Duodenal mucosa (tissue), 2 donors: ENCODE measurements around the gene RXFP1.
"Not testable (repeated sequence)": the region's sequence is repeated elsewhere in the genome, so short reads cannot be mapped to it uniquely, and the experiment has no call there.

Source experiments
- H3K27ac ChIP-seq: one replicate; pipeline ENCODE4 v1.7.0; 2013; ENCODE audit warnings: low read depth, low read length
- H3K27me3 ChIP-seq, 2 donors: one replicate each; pipeline ENCODE4 v1.7.0; 2013; ENCODE audit warnings: low read length in 2 of 2, control low read depth in 1 of 2; ENCODE audit not compliant: insufficient read depth in 2 of 2, control insufficient read depth in 1 of 2
- H3K36me3 ChIP-seq, 2 donors: one replicate each; pipeline ENCODE4 v1.7.0; 2013; ENCODE audit warnings: low read length in 2 of 2, control low read depth in 1 of 2; ENCODE audit not compliant: insufficient read depth in 2 of 2, control insufficient read depth in 1 of 2
- H3K4me1 ChIP-seq, 2 donors: one replicate each; pipeline ENCODE4 v1.7.0; 2013; ENCODE audit warnings: low read length in 2 of 2, control low read depth in 1 of 2; ENCODE audit not compliant: insufficient read depth in 2 of 2, control insufficient read depth in 1 of 2
- H3K4me3 ChIP-seq, 2 donors: one replicate each; pipeline ENCODE4 v1.7.0; 2013; ENCODE audit warnings: low read length in 2 of 2, low read depth in 1 of 2
- H3K9ac ChIP-seq, 2 donors: one replicate each; pipeline ENCODE4 v1.7.0; 2013; ENCODE audit warnings: low read length in 2 of 2, low read depth in 1 of 2
- H3K9me3 ChIP-seq, 2 donors: one replicate each; pipeline ENCODE4 v1.7.0; 2013; ENCODE audit warnings: low read length in 2 of 2, control low read depth in 1 of 2; ENCODE audit not compliant: control insufficient read depth in 1 of 2

The RXFP1 gene

GRCh38 chr4:158636619-158637018 is 114.9 kb downstream of the RXFP1 start:
- Histone ChIP-seq H3K36me3 (no peaks in the 10 kb centered on the region), H3K27ac (no peak overlapping the region), H3K9ac (no peak overlapping the region), H3K27me3 (no peaks in the 10 kb centered on the region), H3K4me3 (no peak overlapping the region), H3K9me3 (no peaks in the 10 kb centered on the region), H3K4me1 (no peaks in the 10 kb centered on the region)

- H3K4me3 ChIP-seq = no peak overlapping the region
- H3K27ac ChIP-seq = no peak overlapping the region
- H3K36me3 ChIP-seq = no peaks in the 10 kb centered on the region
- no peaks in the 10 kb centered on the region for H3K9me3 ChIP-seq
- H3K9ac ChIP-seq = no peak overlapping the region
- no peaks in the 10 kb centered on the region for H3K27me3 ChIP-seq
- no peaks in the 10 kb centered on the region for H3K4me1 ChIP-seq
These were observed 122.7 kb downstream of the RXFP1 start for GRCh38 chr4:158644356-158644755.

- Histone ChIP-seq H3K27me3 (no peaks in the 10 kb centered on the region), H3K9ac (no peak overlapping the region), H3K36me3 (no peaks in the 10 kb centered on the region), H3K4me3 (no peak overlapping the region), H3K9me3 (no peaks in the 10 kb centered on the region), H3K27ac (no peak overlapping the region), H3K4me1 (no peaks in the 10 kb centered on the region)
These were observed 123.1 kb downstream of the RXFP1 start for GRCh38 chr4:158644760-158645159.

- H3K9me3 ChIP-seq = no peaks in the 10 kb centered on the region
- no peak overlapping the region for H3K9ac ChIP-seq
- no peaks in the 10 kb centered on the region for H3K4me1 ChIP-seq
- H3K36me3 ChIP-seq = no peaks in the 10 kb centered on the region
- H3K27ac ChIP-seq = no peak overlapping the region
- no peak overlapping the region for H3K4me3 ChIP-seq
- no peaks in the 10 kb centered on the region for H3K27me3 ChIP-seq
These were observed 127.5 kb downstream of the RXFP1 start for GRCh38 chr4:158649111-158649680.

- no peak overlapping the region for H3K9ac ChIP-seq
These were observed 131.2 kb downstream of the RXFP1 start for GRCh38 chr4:158652920-158653319.

GRCh38 chr4:158656439-158656838 is 134.8 kb downstream of the RXFP1 start:
- Histone ChIP-seq H3K9ac (no peak overlapping the region), H3K4me3 (no peak overlapping the region), H3K27me3 (no peaks in the 10 kb centered on the region), H3K36me3 (no peaks in the 10 kb centered on the region), H3K4me1 (no peaks in the 10 kb centered on the region), H3K9me3 (no peaks in the 10 kb centered on the region), H3K27ac (no peak overlapping the region)

More at GRCh38 chr4:158652920-158653319, 131.2 kb downstream of the RXFP1 start:
- H3K27me3 ChIP-seq = no peaks in the 10 kb centered on the region
- H3K9me3 ChIP-seq = no peaks in the 10 kb centered on the region
- no peaks in the 10 kb centered on the region for H3K36me3 ChIP-seq
- H3K27ac ChIP-seq = no peak overlapping the region
- peak overlapping the region; percentile 4 to 36 for H3K4me3 ChIP-seq
- no peaks in the 10 kb centered on the region for H3K4me1 ChIP-seq

DNA sequence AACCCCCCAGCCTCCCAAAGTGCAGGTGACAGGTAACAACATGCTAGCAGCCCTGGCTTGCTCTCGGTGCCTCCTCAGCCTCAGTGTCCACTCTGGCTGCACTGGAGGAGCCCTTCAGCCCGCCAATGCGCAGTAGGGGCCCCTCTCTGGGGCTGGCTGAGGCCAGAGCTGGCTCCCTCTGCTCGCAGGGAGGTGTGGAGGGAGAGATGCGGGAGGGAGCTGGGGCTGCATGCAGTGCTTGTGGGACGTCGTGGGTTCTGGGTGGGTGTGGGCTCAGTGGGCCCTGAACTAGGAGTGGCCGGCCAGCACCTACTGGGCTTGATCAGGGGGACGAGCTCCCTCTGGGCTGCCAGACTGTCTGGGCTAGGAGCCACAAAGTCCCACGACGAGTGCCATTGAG is 135.6 kb downstream of the RXFP1 start:
- H3K9ac ChIP-seq = no peak overlapping the region
- H3K36me3 ChIP-seq = no peaks in the 10 kb centered on the region
- no peaks in the 10 kb centered on the region for H3K27me3 ChIP-seq
- no peak overlapping the region for H3K4me3 ChIP-seq
- H3K4me1 ChIP-seq = no peaks in the 10 kb centered on the region
- no peaks in the 10 kb centered on the region for H3K9me3 ChIP-seq
- H3K27ac ChIP-seq = no peak overlapping the region

- H3K4me3 ChIP-seq, H3K9ac ChIP-seq, H3K27me3 ChIP-seq, H3K36me3 ChIP-seq, H3K9me3 ChIP-seq, H3K4me1 ChIP-seq, H3K27ac ChIP-seq: not testable (repeated sequence)
These were observed 141.6 kb downstream of the RXFP1 start for GRCh38 chr4:158663255-158663654.

GRCh38 chr4:158663707-158664625 is 142.3 kb downstream of the RXFP1 start:
- H3K4me3 ChIP-seq, H3K4me1 ChIP-seq, H3K9me3 ChIP-seq, H3K27ac ChIP-seq, H3K27me3 ChIP-seq, H3K9ac ChIP-seq, H3K36me3 ChIP-seq: not testable (repeated sequence)

GRCh38 chr4:158664806-158665205 is 143.1 kb downstream of the RXFP1 start:
- no peak overlapping the region for H3K9ac ChIP-seq
- no peaks in the 10 kb centered on the region for H3K4me1 ChIP-seq
- H3K4me3 ChIP-seq = no peak overlapping the region
- H3K27me3 ChIP-seq = no peaks in the 10 kb centered on the region
- no peaks in the 10 kb centered on the region for H3K9me3 ChIP-seq
- H3K36me3 ChIP-seq = no peaks in the 10 kb centered on the region
- H3K27ac ChIP-seq = no peak overlapping the region
